ENCODE measurements around the gene MDH1B. TPM values are rescaled to one million over a fixed set of nuclear protein-coding genes. Genes with fewer than 3 reads are reported as not detected.

Gene MDH1B
- total RNA-seq, 1 experiment from 2014 or later, result 3.7 TPM

- RAD21 ChIA-PET (ENCODE audit: low non-redundant PET in 1 of 2, low total read pairs in 2 of 2, uncharacterized antibody in 2 of 2, unreplicated experiment in 2 of 2), result no interaction called here
- Histone ChIP-seq H3K9me2 (ENCODE audit: insufficient read depth) (no peaks in the 10 kb centered on the region), H3K9me3 (ENCODE audit: control insufficient read depth in 1 of 2, insufficient read depth in 1 of 2, low read depth in 1 of 2, low read length in 2 of 2) (no peaks in the 10 kb centered on the region), H2AFZ (ENCODE audit: low read depth, low read length, poor library complexity, severe bottlenecking) (no peak overlapping the region), H3K4me1 (ENCODE audit: control insufficient read depth in 1 of 2, insufficient read depth in 2 of 2, low read length in 2 of 2) (peaks cover 0 to 3% of the 10 kb centered on the region in 2 experiments; a peak in 1 of 4 replicates), H3K27ac (ENCODE audit: low read depth, low read length) (no peak overlapping the region), H3K79me2 (ENCODE audit: insufficient read depth, low read length) (no peaks in the 10 kb centered on the region), H3K4me2 (ENCODE audit: low read length) (no peak overlapping the region), H3K4me3 (replicated peaks in 1 of 2; ENCODE audit: low read depth in 1 of 2, low read length in 2 of 2) (no peak overlapping the region), H3K27me3 (ENCODE audit: insufficient read depth, low read length) (no peaks in the 10 kb centered on the region), H3K9ac (ENCODE audit: low read length) (no peak overlapping the region), H3K36me3 (ENCODE audit: control insufficient read depth in 1 of 2, insufficient read depth in 2 of 2, low read length in 2 of 2) (no peaks in the 10 kb centered on the region), H4K20me1 (ENCODE audit: insufficient read depth) (no peaks in the 10 kb centered on the region)
- intact Hi-C loops (cut with micrococcal nuclease), result loop anchor here (10.0 kb wide), 1 partner anchor 922 kb away; no protein-coding TSS in a partner anchor
- no TSS peak for BruUV-seq (replicated peaks)
- CTCF ChIA-PET, result no interaction called here
- POLR2A ChIA-PET, result no interaction called here
- no peak for DNase-seq (ENCODE audit: low read depth, low spot score)
- no peak for ATAC-seq
- TF ChIP-seq EZH2 (IDR thresholded peaks at IDR 0.05), result no peak
- no peak for TF ChIP-seq ZBTB33 (IDR thresholded peaks at IDR 0.05; ENCODE audit: extremely low read depth, insufficient replicate concordance, low read length)
- no peak for TF ChIP-seq SRF (IDR thresholded peaks at IDR 0.05; ENCODE audit: low read depth)
- TF ChIP-seq YY1 (IDR thresholded peaks at IDR 0.05; ENCODE audit: extremely low read depth, insufficient replicate concordance, low read depth, low read length), result no peak
- TF ChIP-seq SIN3A (IDR thresholded peaks at IDR 0.05; ENCODE audit: low read depth), result no peak
- no peak for TF ChIP-seq SP1 (IDR thresholded peaks at IDR 0.05; ENCODE audit: low read depth)
- TF ChIP-seq TCF7L2 (IDR thresholded peaks at IDR 0.05; ENCODE audit: borderline replicate concordance, extremely low read depth, insufficient read depth, insufficient read length), result no peak
- TF ChIP-seq JUND (IDR thresholded peaks at IDR 0.05), result no peak
- TF ChIP-seq FOSL1 (IDR thresholded peaks at IDR 0.05; ENCODE audit: low read depth), result no peak
- TF ChIP-seq RAD21 (IDR thresholded peaks at IDR 0.05; ENCODE audit: low read depth), result no peak
- TF ChIP-seq, protein P1, sequence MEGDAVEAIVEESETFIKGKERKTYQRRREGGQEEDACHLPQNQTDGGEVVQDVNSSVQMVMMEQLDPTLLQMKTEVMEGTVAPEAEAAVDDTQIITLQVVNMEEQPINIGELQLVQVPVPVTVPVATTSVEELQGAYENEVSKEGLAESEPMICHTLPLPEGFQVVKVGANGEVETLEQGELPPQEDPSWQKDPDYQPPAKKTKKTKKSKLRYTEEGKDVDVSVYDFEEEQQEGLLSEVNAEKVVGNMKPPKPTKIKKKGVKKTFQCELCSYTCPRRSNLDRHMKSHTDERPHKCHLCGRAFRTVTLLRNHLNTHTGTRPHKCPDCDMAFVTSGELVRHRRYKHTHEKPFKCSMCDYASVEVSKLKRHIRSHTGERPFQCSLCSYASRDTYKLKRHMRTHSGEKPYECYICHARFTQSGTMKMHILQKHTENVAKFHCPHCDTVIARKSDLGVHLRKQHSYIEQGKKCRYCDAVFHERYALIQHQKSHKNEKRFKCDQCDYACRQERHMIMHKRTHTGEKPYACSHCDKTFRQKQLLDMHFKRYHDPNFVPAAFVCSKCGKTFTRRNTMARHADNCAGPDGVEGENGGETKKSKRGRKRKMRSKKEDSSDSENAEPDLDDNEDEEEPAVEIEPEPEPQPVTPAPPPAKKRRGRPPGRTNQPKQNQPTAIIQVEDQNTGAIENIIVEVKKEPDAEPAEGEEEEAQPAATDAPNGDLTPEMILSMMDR (IDR thresholded peaks at IDR 0.05 in 2 of 3, conservative IDR thresholded peaks at IDR 0.05 in 1 of 3; ENCODE audit: borderline replicate concordance in 1 of 3, insufficient read depth in 1 of 3, low read depth in 2 of 3, low read length in 2 of 3), result no peak
- no peak for TF ChIP-seq CBX3 (IDR thresholded peaks at IDR 0.05; ENCODE audit: low read depth)
- TF ChIP-seq, protein P2, sequence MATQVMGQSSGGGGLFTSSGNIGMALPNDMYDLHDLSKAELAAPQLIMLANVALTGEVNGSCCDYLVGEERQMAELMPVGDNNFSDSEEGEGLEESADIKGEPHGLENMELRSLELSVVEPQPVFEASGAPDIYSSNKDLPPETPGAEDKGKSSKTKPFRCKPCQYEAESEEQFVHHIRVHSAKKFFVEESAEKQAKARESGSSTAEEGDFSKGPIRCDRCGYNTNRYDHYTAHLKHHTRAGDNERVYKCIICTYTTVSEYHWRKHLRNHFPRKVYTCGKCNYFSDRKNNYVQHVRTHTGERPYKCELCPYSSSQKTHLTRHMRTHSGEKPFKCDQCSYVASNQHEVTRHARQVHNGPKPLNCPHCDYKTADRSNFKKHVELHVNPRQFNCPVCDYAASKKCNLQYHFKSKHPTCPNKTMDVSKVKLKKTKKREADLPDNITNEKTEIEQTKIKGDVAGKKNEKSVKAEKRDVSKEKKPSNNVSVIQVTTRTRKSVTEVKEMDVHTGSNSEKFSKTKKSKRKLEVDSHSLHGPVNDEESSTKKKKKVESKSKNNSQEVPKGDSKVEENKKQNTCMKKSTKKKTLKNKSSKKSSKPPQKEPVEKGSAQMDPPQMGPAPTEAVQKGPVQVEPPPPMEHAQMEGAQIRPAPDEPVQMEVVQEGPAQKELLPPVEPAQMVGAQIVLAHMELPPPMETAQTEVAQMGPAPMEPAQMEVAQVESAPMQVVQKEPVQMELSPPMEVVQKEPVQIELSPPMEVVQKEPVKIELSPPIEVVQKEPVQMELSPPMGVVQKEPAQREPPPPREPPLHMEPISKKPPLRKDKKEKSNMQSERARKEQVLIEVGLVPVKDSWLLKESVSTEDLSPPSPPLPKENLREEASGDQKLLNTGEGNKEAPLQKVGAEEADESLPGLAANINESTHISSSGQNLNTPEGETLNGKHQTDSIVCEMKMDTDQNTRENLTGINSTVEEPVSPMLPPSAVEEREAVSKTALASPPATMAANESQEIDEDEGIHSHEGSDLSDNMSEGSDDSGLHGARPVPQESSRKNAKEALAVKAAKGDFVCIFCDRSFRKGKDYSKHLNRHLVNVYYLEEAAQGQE (IDR thresholded peaks at IDR 0.05; ENCODE audit: low read depth), result no peak
- no peak for TF ChIP-seq POLR2AphosphoS5 (IDR thresholded peaks at IDR 0.05; ENCODE audit: low read depth, low read length)
- no peak for TF ChIP-seq CEBPB (IDR thresholded peaks at IDR 0.05; ENCODE audit: low read depth)
- TF ChIP-seq ZNF274 (IDR thresholded peaks at IDR 0.05; ENCODE audit: low read depth, low read length), result no peak
Measured at GRCh38 chr2:206802654-206803514, 37.8 kb upstream of the MDH1B start.
